KOPT-K1 (cell line): ENCODE data around the gene INPP4B.

ENCODE experiments used
- H3K27ac ChIP-seq: fragments of 200-600 bp; sonication (generic); 2 replicates; pipeline ENCODE4 v1.5.1; 2016; ENCODE audit warnings: antibody characterized with exemption, mild to moderate bottlenecking, low read depth, low read length; ENCODE audit not compliant: poor library complexity, severe bottlenecking
- H3K36me3 ChIP-seq: fragments of 200-600 bp; sonication (generic); 2 replicates; pipeline ENCODE4 v1.5.1; 2017; ENCODE audit warnings: antibody characterized with exemption, mild to moderate bottlenecking, low read length, moderate library complexity; ENCODE audit not compliant: insufficient read depth
- H3K9me3 ChIP-seq: fragments of 200-600 bp; sonication (generic); 2 replicates; pipeline ENCODE4 v1.5.1; 2017; ENCODE audit warnings: antibody characterized with exemption, low read length, mild to moderate bottlenecking; ENCODE audit not compliant: insufficient read depth, poor library complexity, severe bottlenecking

The INPP4B gene

GRCh38 chr4:142567620-142568451 is 278.3 kb downstream of the INPP4B start:
- no peaks in the 10 kb centered on the region for H3K9me3 ChIP-seq
- H3K27ac ChIP-seq: no peak overlapping the region
- no peaks in the 10 kb centered on the region for H3K36me3 ChIP-seq

GRCh38 chr4:142567199-142567598 is 278.9 kb downstream of the INPP4B start:
- Histone ChIP-seq H3K36me3 (no peaks in the 10 kb centered on the region), H3K27ac (no peak overlapping the region)

GRCh38 chr4:142566777-142567176 is 279.3 kb downstream of the INPP4B start:
- no peak overlapping the region for H3K27ac ChIP-seq
- no peaks in the 10 kb centered on the region for H3K9me3 ChIP-seq
- no peaks in the 10 kb centered on the region for H3K36me3 ChIP-seq

More at GRCh38 chr4:142567199-142567598, 278.9 kb downstream of the INPP4B start:
- no peaks in the 10 kb centered on the region for H3K9me3 ChIP-seq

GRCh38 chr4:142566243-142566642 is 279.9 kb downstream of the INPP4B start:
- Histone ChIP-seq H3K27ac (no peak overlapping the region), H3K9me3 (no peaks in the 10 kb centered on the region), H3K36me3 (no peaks in the 10 kb centered on the region)

- H3K9me3 ChIP-seq: no peaks in the 10 kb centered on the region
- H3K36me3 ChIP-seq: no peaks in the 10 kb centered on the region
- no peak overlapping the region for H3K27ac ChIP-seq
Measured at GRCh38 chr4:142565771-142566170, 280.3 kb downstream of the INPP4B start.

- Histone ChIP-seq H3K36me3 (no peaks in the 10 kb centered on the region), H3K9me3 (no peaks in the 10 kb centered on the region), H3K27ac (no peak overlapping the region)
Measured at GRCh38 chr4:142563682-142564291, 282.3 kb downstream of the INPP4B start.

GRCh38 chr4:142559986-142560385 is 286.1 kb downstream of the INPP4B start:
- no peaks in the 10 kb centered on the region for H3K9me3 ChIP-seq
- H3K36me3 ChIP-seq: no peaks in the 10 kb centered on the region
- H3K27ac ChIP-seq: no peak overlapping the region

GRCh38 chr4:142558851-142559250 is 287.2 kb downstream of the INPP4B start:
- H3K9me3 ChIP-seq: no peaks in the 10 kb centered on the region
- H3K36me3 ChIP-seq: no peaks in the 10 kb centered on the region
- H3K27ac ChIP-seq: no peak overlapping the region

- no peaks in the 10 kb centered on the region for H3K9me3 ChIP-seq
- no peaks in the 10 kb centered on the region for H3K36me3 ChIP-seq
- no peak overlapping the region for H3K27ac ChIP-seq
Measured at GRCh38 chr4:142557239-142557801, 288.8 kb downstream of the INPP4B start.

GRCh38 chr4:142556570-142557238 is 289.4 kb downstream of the INPP4B start:
- Histone ChIP-seq H3K36me3 (no peaks in the 10 kb centered on the region), H3K9me3 (no peaks in the 10 kb centered on the region), H3K27ac (no peak overlapping the region)

- H3K36me3 ChIP-seq: no peaks in the 10 kb centered on the region
- H3K27ac ChIP-seq: no peak overlapping the region
- H3K9me3 ChIP-seq: no peaks in the 10 kb centered on the region
Measured at GRCh38 chr4:142556048-142556447, 290.1 kb downstream of the INPP4B start.

GRCh38 chr4:142554412-142554811 is 291.7 kb downstream of the INPP4B start:
- Histone ChIP-seq H3K36me3 (no peaks in the 10 kb centered on the region), H3K27ac (no peak overlapping the region), H3K9me3 (no peaks in the 10 kb centered on the region)

- no peaks in the 10 kb centered on the region for H3K36me3 ChIP-seq
- no peaks in the 10 kb centered on the region for H3K9me3 ChIP-seq
- H3K27ac ChIP-seq: no peak overlapping the region
Measured at GRCh38 chr4:142551517-142552305, 294.4 kb downstream of the INPP4B start.

- no peaks in the 10 kb centered on the region for H3K9me3 ChIP-seq
- no peaks in the 10 kb centered on the region for H3K36me3 ChIP-seq
- no peak overlapping the region for H3K27ac ChIP-seq
Measured at GRCh38 chr4:142550965-142551364, 295.1 kb downstream of the INPP4B start.
